Measurements from ENCODE around the gene PIP5K1B. TPM values are rescaled to one million over a fixed set of nuclear protein-coding genes. Genes with fewer than 3 reads are reported as not detected.

Gene PIP5K1B
- total RNA-seq, 2 experiments from 2014 or later, result 0.13 to 0.16 TPM

GRCh38 chr9:68742333-68742730 lies 37.3 kb downstream of the PIP5K1B start:
- no peak for DNase-seq
- no peak for ATAC-seq
- Mint-ChIP-seq H3K4me1 (ENCODE audit: low read depth) (no peaks in the 10 kb centered on the region), H3K4me3 (no peak overlapping the region), H3K27ac (no peak overlapping the region), H3K36me3 (ENCODE audit: low read depth) (no peaks in the 10 kb centered on the region), H3K27me3 (ENCODE audit: low read depth) (peaks cover 5% of the 10 kb centered on the region), H3K9me3 (ENCODE audit: insufficient read depth) (no peaks in the 10 kb centered on the region)
- ChIA-PET POLR2A (no interaction called here), CTCF (no interaction called here)

DNA sequence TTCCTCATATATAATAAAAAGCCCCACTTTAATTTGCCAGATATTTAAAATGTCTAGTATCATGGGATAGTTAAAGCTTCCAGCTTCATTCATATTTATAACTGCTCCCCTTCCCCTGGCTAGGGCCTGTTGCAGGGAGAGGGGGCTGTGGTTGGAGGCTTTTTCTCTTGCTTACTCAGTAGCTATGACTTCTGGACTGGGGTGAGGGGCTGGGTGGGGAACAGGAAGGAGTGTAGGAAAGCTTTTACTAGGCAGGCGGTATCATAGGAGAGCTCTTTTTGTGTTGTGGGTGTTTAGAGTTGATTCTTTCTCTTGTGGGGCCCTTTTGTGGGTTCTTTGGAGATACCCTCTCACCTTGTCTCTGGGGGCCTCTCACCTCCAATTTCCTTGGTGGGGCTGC lies 39.4 kb downstream of the PIP5K1B start:
- H3K27ac Mint-ChIP-seq, result no peak overlapping the region
- ChIA-PET CTCF (no interaction called here), POLR2A (no interaction called here)
- no peak for ATAC-seq
- H3K4me1 Mint-ChIP-seq (ENCODE audit: low read depth), result no peaks in the 10 kb centered on the region
- H3K36me3 Mint-ChIP-seq (ENCODE audit: low read depth), result no peaks in the 10 kb centered on the region
- peaks cover 5% of the 10 kb centered on the region for H3K27me3 Mint-ChIP-seq (ENCODE audit: low read depth)
- DNase-seq, result no peak
- no peak overlapping the region for H3K4me3 Mint-ChIP-seq
- H3K9me3 Mint-ChIP-seq (ENCODE audit: insufficient read depth), result no peaks in the 10 kb centered on the region

DNA sequence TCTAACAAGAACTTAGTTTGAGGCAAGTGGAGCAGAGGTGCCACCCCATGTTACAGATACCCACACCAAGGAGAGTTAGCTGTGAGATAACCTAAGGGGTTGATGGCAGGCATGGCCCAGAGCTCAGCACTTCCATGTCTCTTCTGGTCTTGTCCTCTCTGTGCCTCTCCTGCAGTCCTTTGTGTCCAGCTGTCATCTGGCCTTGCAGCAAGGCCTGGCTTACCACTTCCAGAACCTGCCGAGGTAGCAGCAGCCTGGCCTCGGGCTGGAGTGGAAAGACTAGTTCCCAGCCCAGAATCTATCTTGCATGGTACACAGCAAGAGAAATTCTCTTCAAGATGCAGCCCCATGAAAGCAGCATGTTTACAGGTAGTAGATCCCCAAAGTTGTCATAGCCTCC lies 41.5 kb downstream of the PIP5K1B start:
- no peaks in the 10 kb centered on the region for H3K4me1 Mint-ChIP-seq (ENCODE audit: low read depth)

DNA sequence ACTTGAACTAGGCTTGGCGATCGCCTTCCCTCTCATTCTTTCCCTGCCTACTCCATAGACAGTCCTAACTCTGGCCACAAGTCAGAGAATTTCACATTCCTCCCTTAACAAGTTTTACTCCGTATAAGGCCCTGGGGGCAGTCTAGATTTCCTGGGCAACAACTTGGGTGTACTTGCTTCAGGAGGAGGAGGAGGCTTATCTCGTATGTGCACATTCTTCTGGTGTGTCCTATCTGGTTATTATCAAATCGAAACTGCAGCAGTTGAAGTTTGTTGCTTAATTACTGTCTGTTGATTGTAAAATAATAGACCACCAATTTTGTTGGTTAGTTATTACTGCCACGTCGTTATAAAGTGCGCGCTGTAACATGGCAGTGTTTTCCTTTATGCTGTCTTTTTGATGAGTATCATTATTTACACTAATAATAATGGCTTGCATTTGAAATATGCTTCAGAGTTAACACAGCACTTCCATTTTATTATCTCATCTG lies 42.0 kb downstream of the PIP5K1B start:
- no peak overlapping the region for H3K27ac Mint-ChIP-seq
- H3K27me3 Mint-ChIP-seq (ENCODE audit: low read depth), result peaks cover 4% of the 10 kb centered on the region
- H3K4me3 Mint-ChIP-seq, result no peak overlapping the region
- no peaks in the 10 kb centered on the region for H3K36me3 Mint-ChIP-seq (ENCODE audit: low read depth)
- DNase-seq (no peak), ATAC-seq (no peak)
- ChIA-PET CTCF (interaction anchor here (1.1 kb wide), 1 partner anchor 33 kb away, joined by 3 read pairs; a partner anchor contains a TSS), POLR2A (no interaction called here)
- no peaks in the 10 kb centered on the region for H3K4me1 Mint-ChIP-seq (ENCODE audit: low read depth)
- H3K9me3 Mint-ChIP-seq (ENCODE audit: insufficient read depth), result no peaks in the 10 kb centered on the region

More for the DNA sequence above, 41.5 kb downstream of the PIP5K1B start:
- Mint-ChIP-seq H3K36me3 (ENCODE audit: low read depth) (no peaks in the 10 kb centered on the region), H3K4me3 (no peak overlapping the region), H3K27me3 (ENCODE audit: low read depth) (peaks cover 2% of the 10 kb centered on the region), H3K27ac (no peak overlapping the region), H3K9me3 (ENCODE audit: insufficient read depth) (no peaks in the 10 kb centered on the region)
- ATAC-seq (no peak), DNase-seq (no peak)
- ChIA-PET CTCF (no interaction called here), POLR2A (no interaction called here)

DNA sequence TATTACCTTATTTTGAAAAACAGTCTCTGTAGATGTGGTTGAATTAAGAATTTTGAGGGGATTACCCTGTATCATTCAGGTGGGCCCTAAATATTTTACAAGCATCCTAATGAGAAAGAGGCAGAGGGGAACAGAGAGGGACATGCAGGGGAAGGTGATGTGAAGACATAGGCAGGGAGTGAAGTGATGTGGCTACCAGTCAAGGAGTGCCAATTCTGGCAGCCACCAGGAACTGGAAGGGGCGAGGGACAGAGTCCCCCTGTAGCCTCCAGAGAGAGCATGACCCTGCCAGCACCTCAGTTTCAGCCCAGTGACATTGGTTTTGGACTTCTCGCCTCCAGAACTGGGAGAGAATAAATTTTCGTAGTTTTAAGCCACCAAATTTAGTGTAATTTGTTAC lies 44.1 kb downstream of the PIP5K1B start:
- Mint-ChIP-seq H3K9me3 (ENCODE audit: insufficient read depth) (no peaks in the 10 kb centered on the region), H3K4me1 (ENCODE audit: low read depth) (no peaks in the 10 kb centered on the region), H3K4me3 (no peak overlapping the region), H3K36me3 (ENCODE audit: low read depth) (no peaks in the 10 kb centered on the region), H3K27me3 (ENCODE audit: low read depth) (peaks cover 7% of the 10 kb centered on the region), H3K27ac (no peak overlapping the region)
- ChIA-PET POLR2A (no interaction called here), CTCF (no interaction called here)
- no peak for ATAC-seq
- no peak for DNase-seq

- Mint-ChIP-seq H3K36me3 (ENCODE audit: low read depth) (no peaks in the 10 kb centered on the region), H3K9me3 (ENCODE audit: insufficient read depth) (no peaks in the 10 kb centered on the region), H3K4me3 (no peak overlapping the region), H3K4me1 (ENCODE audit: low read depth) (no peaks in the 10 kb centered on the region), H3K27me3 (ENCODE audit: low read depth) (peaks cover 7% of the 10 kb centered on the region), H3K27ac (no peak overlapping the region)
- no peak for DNase-seq
- CTCF ChIA-PET, result no interaction called here
- ATAC-seq, result no peak
- POLR2A ChIA-PET, result no interaction called here
These were observed 44.6 kb downstream of the PIP5K1B start for GRCh38 chr9:68749579-68750159.

GRCh38 chr9:68750255-68750654 lies 45.2 kb downstream of the PIP5K1B start:
- H3K9me3 Mint-ChIP-seq (ENCODE audit: insufficient read depth), result no peaks in the 10 kb centered on the region
- H3K4me3 Mint-ChIP-seq, result no peak overlapping the region
- H3K36me3 Mint-ChIP-seq (ENCODE audit: low read depth), result no peaks in the 10 kb centered on the region
- POLR2A ChIA-PET, result no interaction called here
- DNase-seq, result no peak
- CTCF ChIA-PET, result no interaction called here
- H3K4me1 Mint-ChIP-seq (ENCODE audit: low read depth), result no peaks in the 10 kb centered on the region
- no peak overlapping the region for H3K27ac Mint-ChIP-seq
- H3K27me3 Mint-ChIP-seq (ENCODE audit: low read depth), result peaks cover 7% of the 10 kb centered on the region
- ATAC-seq, result no peak

- no peak for ATAC-seq
- no peak for DNase-seq
- Mint-ChIP-seq H3K36me3 (ENCODE audit: low read depth) (no peaks in the 10 kb centered on the region), H3K4me3 (no peak overlapping the region), H3K4me1 (ENCODE audit: low read depth) (no peaks in the 10 kb centered on the region), H3K9me3 (ENCODE audit: insufficient read depth) (no peaks in the 10 kb centered on the region), H3K27ac (no peak overlapping the region), H3K27me3 (ENCODE audit: low read depth) (peaks cover 9% of the 10 kb centered on the region)
- CTCF ChIA-PET, result no interaction called here
- POLR2A ChIA-PET, result no interaction called here
These were observed 45.7 kb downstream of the PIP5K1B start for GRCh38 chr9:68750786-68751185.

- Mint-ChIP-seq H3K4me1 (ENCODE audit: low read depth) (no peaks in the 10 kb centered on the region), H3K27ac (no peak overlapping the region)
These were observed 46.5 kb downstream of the PIP5K1B start for GRCh38 chr9:68751556-68751955.

GRCh38 chr9:68755051-68755450 lies 50.0 kb downstream of the PIP5K1B start:
- CTCF ChIA-PET, result no interaction called here
- no peak for ATAC-seq

More at GRCh38 chr9:68751556-68751955, 46.5 kb downstream of the PIP5K1B start:
- peaks cover 9% of the 10 kb centered on the region for H3K27me3 Mint-ChIP-seq (ENCODE audit: low read depth)
- no peak overlapping the region for H3K4me3 Mint-ChIP-seq
- no peaks in the 10 kb centered on the region for H3K9me3 Mint-ChIP-seq (ENCODE audit: insufficient read depth)
- ATAC-seq (no peak), DNase-seq (no peak)
- ChIA-PET CTCF (no interaction called here), POLR2A (no interaction called here)
- no peaks in the 10 kb centered on the region for H3K36me3 Mint-ChIP-seq (ENCODE audit: low read depth)

GRCh38 chr9:68755752-68756151 lies 50.7 kb downstream of the PIP5K1B start:
- ChIA-PET POLR2A (no interaction called here), CTCF (no interaction called here)
- H3K9me3 Mint-ChIP-seq (ENCODE audit: insufficient read depth), result peaks cover 7% of the 10 kb centered on the region
- no peak overlapping the region for H3K27ac Mint-ChIP-seq
- no peaks in the 10 kb centered on the region for H3K4me1 Mint-ChIP-seq (ENCODE audit: low read depth)
- ATAC-seq (no peak), DNase-seq (no peak)
- H3K4me3 Mint-ChIP-seq, result no peak overlapping the region
- no peaks in the 10 kb centered on the region for H3K36me3 Mint-ChIP-seq (ENCODE audit: low read depth)
- H3K27me3 Mint-ChIP-seq (ENCODE audit: low read depth), result peaks cover 15% of the 10 kb centered on the region

More at GRCh38 chr9:68755051-68755450, 50.0 kb downstream of the PIP5K1B start:
- no peaks in the 10 kb centered on the region for H3K4me1 Mint-ChIP-seq (ENCODE audit: low read depth)
- no peak for DNase-seq
- POLR2A ChIA-PET, result no interaction called here
- peaks cover 7% of the 10 kb centered on the region for H3K9me3 Mint-ChIP-seq (ENCODE audit: insufficient read depth)
- H3K27ac Mint-ChIP-seq, result no peak overlapping the region
- peaks cover 15% of the 10 kb centered on the region for H3K27me3 Mint-ChIP-seq (ENCODE audit: low read depth)
- no peak overlapping the region for H3K4me3 Mint-ChIP-seq
- no peaks in the 10 kb centered on the region for H3K36me3 Mint-ChIP-seq (ENCODE audit: low read depth)

GRCh38 chr9:68759981-68760673 lies 55.1 kb downstream of the PIP5K1B start:
- Mint-ChIP-seq H3K4me1 (ENCODE audit: low read depth) (no peaks in the 10 kb centered on the region), H3K27me3 (ENCODE audit: low read depth) (peaks cover 18% of the 10 kb centered on the region), H3K9me3 (ENCODE audit: insufficient read depth) (peaks cover 7% of the 10 kb centered on the region), H3K4me3 (no peak overlapping the region), H3K36me3 (ENCODE audit: low read depth) (no peaks in the 10 kb centered on the region), H3K27ac (no peak overlapping the region)
- ATAC-seq (no peak), DNase-seq (no peak)
- CTCF ChIA-PET, result no interaction called here
- POLR2A ChIA-PET, result no interaction called here

Data from activated CD8-positive, alpha-beta T cell treated with anti-CD3 and anti-CD28 coated beads, Interleukin-2, amount 10 ng/mL, durations not matched to agents 7 days and 5 days (primary cell).